ENCODE results near the gene ATP6V1A. TPM values are rescaled to one million over a fixed set of nuclear protein-coding genes. Genes with fewer than 3 reads are reported as not detected.

The ATP6V1A gene
- total RNA-seq = 10 to 100 TPM; 21.9 to 47.2 (median 33.3) TPM

DNA sequence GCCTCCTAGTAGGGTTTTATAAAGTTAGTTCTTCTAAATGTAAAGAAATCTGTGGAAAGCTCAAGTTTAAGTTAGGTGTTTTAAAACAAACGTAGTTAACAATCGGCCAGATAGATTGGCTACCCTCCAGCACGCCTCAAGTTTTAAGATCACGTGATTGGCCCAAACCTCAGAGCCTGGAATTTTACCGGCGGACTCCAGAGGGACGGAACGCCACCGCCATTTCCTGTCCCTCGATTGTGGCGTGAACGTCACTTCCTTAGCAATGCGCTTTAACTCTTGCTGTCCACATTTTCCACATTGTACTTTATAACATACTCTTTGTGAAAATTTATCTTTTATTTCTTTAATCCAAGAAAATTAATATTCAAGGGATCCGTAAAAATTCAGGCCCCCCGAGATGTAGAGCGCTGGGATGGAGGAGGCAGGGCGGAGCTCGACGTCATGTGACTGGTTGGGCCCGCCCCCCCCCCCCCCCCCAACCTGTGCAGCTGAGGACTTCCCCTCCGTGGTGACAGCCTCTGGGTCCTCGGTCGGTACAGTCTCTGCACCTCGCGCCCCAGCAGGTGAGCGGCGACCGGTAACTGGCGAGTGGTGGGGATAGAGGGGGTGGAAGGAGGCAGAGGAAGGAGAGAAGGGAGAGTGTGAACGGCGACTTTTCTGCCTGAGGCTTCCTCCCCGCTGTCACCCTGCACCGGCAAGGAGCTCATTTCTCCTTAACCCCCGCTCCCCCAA, at the start of gene ATP6V1A:
TSS of gene ATP6V1A (plus strand) at position 488 of the 735 bp plus-strand sequence. CDS start 31,719 bp downstream, outside the sequence.
- Histone ChIP-seq H3K36me3 (no peaks in the 10 kb centered on the region), H3K27ac (peak within 1 kb of the TSS; percentile 95 to 99 (median 97)), H3K4me3 (peak within 1 kb of the TSS; percentile 75 to 89 (median 83)), H3K4me1 (peaks cover 19 to 70% (median 44%) of the 10 kb centered on the region in 4 donors), H3K9me3 (no peaks in the 10 kb centered on the region), H3K27me3 (no peaks in the 10 kb centered on the region)
- intact Hi-C loops (cut with DNase I; ENCODE audit: low total_unique reads) = loop anchor here (2.0 to 10.0 kb wide), 2 partner anchors 50 to 442 kb away; partner anchors contain the start of gene USF3
- 0 to 1% methylated on average over 12 to 33 of the region's 34 CpGs for WGBS, 2 donors (ENCODE audit: low coverage in 1 of 2)
- TF ChIP-seq, protein P1, sequence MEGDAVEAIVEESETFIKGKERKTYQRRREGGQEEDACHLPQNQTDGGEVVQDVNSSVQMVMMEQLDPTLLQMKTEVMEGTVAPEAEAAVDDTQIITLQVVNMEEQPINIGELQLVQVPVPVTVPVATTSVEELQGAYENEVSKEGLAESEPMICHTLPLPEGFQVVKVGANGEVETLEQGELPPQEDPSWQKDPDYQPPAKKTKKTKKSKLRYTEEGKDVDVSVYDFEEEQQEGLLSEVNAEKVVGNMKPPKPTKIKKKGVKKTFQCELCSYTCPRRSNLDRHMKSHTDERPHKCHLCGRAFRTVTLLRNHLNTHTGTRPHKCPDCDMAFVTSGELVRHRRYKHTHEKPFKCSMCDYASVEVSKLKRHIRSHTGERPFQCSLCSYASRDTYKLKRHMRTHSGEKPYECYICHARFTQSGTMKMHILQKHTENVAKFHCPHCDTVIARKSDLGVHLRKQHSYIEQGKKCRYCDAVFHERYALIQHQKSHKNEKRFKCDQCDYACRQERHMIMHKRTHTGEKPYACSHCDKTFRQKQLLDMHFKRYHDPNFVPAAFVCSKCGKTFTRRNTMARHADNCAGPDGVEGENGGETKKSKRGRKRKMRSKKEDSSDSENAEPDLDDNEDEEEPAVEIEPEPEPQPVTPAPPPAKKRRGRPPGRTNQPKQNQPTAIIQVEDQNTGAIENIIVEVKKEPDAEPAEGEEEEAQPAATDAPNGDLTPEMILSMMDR (IDR thresholded peaks at IDR 0.05) = no peak
- TF ChIP-seq POLR2A (IDR thresholded peaks at IDR 0.05) (peak; percentile 74), EP300 (IDR thresholded peaks at IDR 0.05; ENCODE audit: low read depth) (no peak), POLR2AphosphoS5 (IDR thresholded peaks at IDR 0.05) (peak; percentile 81 to 87 (median 83))
- DNase-seq = peak; percentile 92
- in situ Hi-C loops (cut with MboI; ENCODE audit: low pct_ligation_motif_present in 1 of 4, low pct_unique_long_range_greater_than_20kb in 1 of 4, low sequenced_read_pairs in 3 of 4) = loop anchor here in 2 of 4 donors (10.0 to 25.0 kb wide), 2 partner anchors 52 to 316 kb away; partner anchors contain the start of genes CCDC191 (in 1 of the 2), QTRT2 (in 1 of the 2) and USF3 (in 1 of the 2)

GRCh38 chr3:113697500-113698090, 49.2 kb upstream of the ATP6V1A start:
- DNase-seq = no peak
- in situ Hi-C loops (cut with MboI; ENCODE audit: low pct_ligation_motif_present in 1 of 4, low pct_unique_long_range_greater_than_20kb in 1 of 4, low sequenced_read_pairs in 3 of 4) (loop anchor here in 1 of 4 donors (10.0 kb wide), 1 partner anchor 47 kb away; the partner anchor contains the start of genes ATP6V1A and NAA50), intact Hi-C loops (cut with DNase I; ENCODE audit: low total_unique reads) (loop anchor here (2.0 kb wide), 1 partner anchor 49 kb away; the partner anchor contains the start of genes ATP6V1A and NAA50)

GRCh38 chr3:113698213-113698742, 48.6 kb upstream of the ATP6V1A start:
- peak overlapping the region; percentile 99 to 100 (median 100) for H3K27ac ChIP-seq
- peaks cover 16 to 41% (median 23%) of the 10 kb centered on the region in 4 donors for H3K4me1 ChIP-seq
- H3K9me3 ChIP-seq = no peaks in the 10 kb centered on the region
- no peaks in the 10 kb centered on the region for H3K27me3 ChIP-seq
- no peaks in the 10 kb centered on the region for H3K36me3 ChIP-seq
- WGBS, 2 donors (ENCODE audit: low coverage in 1 of 2) = 55 to 70% methylated on average over 3 to 6 of the region's 6 CpGs
- no peak for TF ChIP-seq EP300 (IDR thresholded peaks at IDR 0.05; ENCODE audit: low read depth)
- TF ChIP-seq, protein P1 (IDR thresholded peaks at IDR 0.05) = no peak
- no peak for TF ChIP-seq POLR2AphosphoS5 (IDR thresholded peaks at IDR 0.05)
- TF ChIP-seq POLR2A (IDR thresholded peaks at IDR 0.05) = no peak
- intact Hi-C loops (cut with DNase I; ENCODE audit: low total_unique reads) (no loop called here), in situ Hi-C loops (cut with MboI; ENCODE audit: low pct_ligation_motif_present in 1 of 4, low pct_unique_long_range_greater_than_20kb in 1 of 4, low sequenced_read_pairs in 3 of 4) (loop anchor here in 1 of 4 donors (10.0 kb wide), 1 partner anchor 47 kb away; the partner anchor contains the start of genes ATP6V1A and NAA50)
- peak overlapping the region in 1 of 4 donors; percentile 96 for H3K4me3 ChIP-seq
- no peak for DNase-seq

More at GRCh38 chr3:113697500-113698090, 49.2 kb upstream of the ATP6V1A start:
- no peaks in the 10 kb centered on the region for H3K9me3 ChIP-seq
- H3K27ac ChIP-seq = peak overlapping the region; percentile 99 to 100 (median 100)
- H3K4me1 ChIP-seq = peaks cover 16 to 43% (median 23%) of the 10 kb centered on the region in 4 donors
- 4 to 9% methylated on average over 8 to 10 of the region's 10 CpGs for WGBS, 2 donors (ENCODE audit: low coverage in 1 of 2)
- H3K4me3 ChIP-seq = peak overlapping the region; percentile 16 to 100 (median 96)
- no peaks in the 10 kb centered on the region for H3K36me3 ChIP-seq
- TF ChIP-seq POLR2A (IDR thresholded peaks at IDR 0.05) (no peak), POLR2AphosphoS5 (IDR thresholded peaks at IDR 0.05) (peak in 2 of 3 donors; percentile 20 to 27)
- no peaks in the 10 kb centered on the region for H3K27me3 ChIP-seq

GRCh38 chr3:113698956-113699355, 47.9 kb upstream of the ATP6V1A start:
- TF ChIP-seq EP300 (IDR thresholded peaks at IDR 0.05; ENCODE audit: low read depth) = no peak
- no peak for TF ChIP-seq POLR2A (IDR thresholded peaks at IDR 0.05)
- TF ChIP-seq POLR2AphosphoS5 (IDR thresholded peaks at IDR 0.05) = no peak
- TF ChIP-seq, protein P1 (IDR thresholded peaks at IDR 0.05) = no peak
- no peaks in the 10 kb centered on the region for H3K9me3 ChIP-seq
- WGBS, 2 donors (ENCODE audit: low coverage in 1 of 2) = 0 to 36% methylated on average over 2 to 17 of the region's 24 CpGs
- in situ Hi-C loops (cut with MboI; ENCODE audit: low pct_ligation_motif_present in 1 of 4, low pct_unique_long_range_greater_than_20kb in 1 of 4, low sequenced_read_pairs in 3 of 4) = loop anchor here in 1 of 4 donors (10.0 kb wide), 1 partner anchor 46 kb away; the partner anchor contains the start of genes ATP6V1A and NAA50
- peak overlapping the region; percentile 99 to 100 (median 100) for H3K27ac ChIP-seq
- peak; percentile 60 for DNase-seq
- H3K27me3 ChIP-seq = no peaks in the 10 kb centered on the region
- no peaks in the 10 kb centered on the region for H3K36me3 ChIP-seq
- H3K4me1 ChIP-seq = peaks cover 16 to 34% (median 23%) of the 10 kb centered on the region in 4 donors
- peak overlapping the region in 3 of 4 donors; percentile 24 to 59 (median 29) for H3K4me3 ChIP-seq
- intact Hi-C loops (cut with DNase I; ENCODE audit: low total_unique reads) = no loop called here
